GM23248 (cell line): ENCODE measurements around the gene GRB10.

Experiments
- EZH2 ChIP-seq: fragments of 200-600 bp; sonication (generic); IDR thresholded peaks from 2 replicates; pipeline ENCODE4 v1.6.1; 2018; ENCODE audit warnings: antibody characterized with exemption, mild to moderate bottlenecking; ENCODE audit not compliant: insufficient read depth, poor library complexity, severe bottlenecking
- EZH2phosphoT487 ChIP-seq: fragments of 200-600 bp; sonication (generic); IDR thresholded peaks from 2 replicates; pipeline ENCODE4 v1.6.1; 2018; ENCODE audit warnings: antibody characterized with exemption, moderate library complexity, mild to moderate bottlenecking, low read depth; ENCODE audit not compliant: insufficient read depth

DNA sequence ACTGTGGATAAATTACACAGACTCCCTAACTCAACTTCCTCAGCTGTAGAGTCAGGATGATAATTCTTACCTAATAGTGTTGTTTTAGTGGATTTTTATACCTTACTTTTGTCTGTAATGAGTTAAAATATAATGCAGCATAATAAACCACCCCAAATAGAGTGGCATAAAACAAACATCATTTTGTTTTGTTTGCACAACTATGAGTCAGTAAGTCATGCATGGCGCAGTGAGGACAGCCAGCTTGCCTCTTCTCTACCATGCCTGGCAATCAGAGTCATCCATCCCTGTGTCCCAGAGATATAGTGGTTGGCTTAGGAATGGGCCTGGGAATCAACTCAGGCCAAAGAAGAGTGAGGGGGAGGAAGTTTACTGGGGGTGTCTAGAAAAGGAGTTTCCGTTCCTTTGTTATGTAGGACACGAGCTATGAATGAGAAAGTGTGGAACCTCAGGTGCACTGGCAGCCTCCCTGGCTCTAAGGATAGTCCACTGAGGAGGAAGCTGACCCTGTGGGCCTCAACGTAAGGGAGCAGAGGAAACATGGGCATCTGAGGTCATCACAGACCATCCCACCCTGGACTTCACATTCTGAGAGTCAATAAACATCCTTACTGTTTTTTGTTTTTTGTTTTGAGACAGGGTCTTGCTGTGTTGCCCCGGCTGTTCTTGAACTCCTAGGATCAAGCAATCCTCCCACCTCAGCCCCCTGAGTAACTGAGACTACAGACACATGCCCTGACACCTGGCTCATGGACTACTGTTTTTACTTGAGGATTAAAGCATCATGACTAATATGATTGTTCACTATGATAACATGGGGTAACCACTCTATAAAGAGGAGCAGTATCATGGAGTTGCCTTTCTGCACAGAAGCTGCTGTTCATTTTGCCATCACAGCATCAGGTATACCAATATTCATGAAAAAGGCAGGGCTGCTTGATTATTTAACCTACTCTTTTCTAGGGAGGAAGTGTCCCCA lies 21.0 kb upstream of the GRB10 start:
- TF ChIP-seq EZH2 (no peak), EZH2phosphoT487 (no peak)
